ENCODE measurements around the gene TXNDC5.

GRCh38 chr6:7912736-7913517 lies 2.3 kb upstream of the TXNDC5 start:
- TF ChIP-seq CTCF (IDR thresholded peaks at IDR 0.05 in 2 of 3, conservative IDR thresholded peaks at IDR 0.05 in 1 of 3; ENCODE audit: borderline replicate concordance in 1 of 3, insufficient read depth in 1 of 3, low read depth in 2 of 3, low read length in 2 of 3) (no peak), EZH2 (IDR thresholded peaks at IDR 0.05) (no peak), POLR2A (IDR thresholded peaks at IDR 0.05; ENCODE audit: borderline replicate concordance, extremely low read depth, insufficient read depth, insufficient read length) (no peak), SRF (IDR thresholded peaks at IDR 0.05; ENCODE audit: low read depth) (no peak), ZBTB33 (IDR thresholded peaks at IDR 0.05; ENCODE audit: extremely low read depth, insufficient replicate concordance, low read length) (no peak)
